ENCODE data around the gene GNL1.
A peak's percentile ranks its signal among the peaks of the same experiment; 100 is the strongest.

GNL1 gene

GRCh38 chr6:30568245-30568644 is 12.0 kb upstream of the GNL1 start:
- DNase-seq, result peak in 1 of 2 donors; percentile 10

- DNase-seq, result no peak
These were observed 9.5 kb upstream of the GNL1 start for GRCh38 chr6:30565772-30566171.

DNA sequence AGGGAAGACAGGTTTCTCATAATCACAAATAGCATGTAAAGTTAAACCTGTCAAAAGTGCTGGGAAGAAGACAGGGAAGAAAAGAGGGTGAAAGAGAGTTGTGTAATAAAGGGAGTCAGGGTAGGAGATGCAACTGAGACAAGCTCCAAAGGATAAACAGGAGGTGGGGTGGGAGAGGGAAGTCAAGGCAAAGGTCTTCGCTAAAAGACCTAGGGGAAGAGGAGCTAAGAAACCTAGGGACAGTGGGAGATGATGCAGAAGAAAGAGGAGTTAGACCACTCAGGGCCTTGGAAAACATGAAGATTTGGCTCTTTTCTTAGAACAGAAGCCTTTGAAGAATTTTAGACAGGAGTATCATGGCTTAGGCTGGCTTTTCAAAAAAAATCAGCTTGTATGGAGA is 7.8 kb upstream of the GNL1 start:
- no peak for DNase-seq

DNA sequence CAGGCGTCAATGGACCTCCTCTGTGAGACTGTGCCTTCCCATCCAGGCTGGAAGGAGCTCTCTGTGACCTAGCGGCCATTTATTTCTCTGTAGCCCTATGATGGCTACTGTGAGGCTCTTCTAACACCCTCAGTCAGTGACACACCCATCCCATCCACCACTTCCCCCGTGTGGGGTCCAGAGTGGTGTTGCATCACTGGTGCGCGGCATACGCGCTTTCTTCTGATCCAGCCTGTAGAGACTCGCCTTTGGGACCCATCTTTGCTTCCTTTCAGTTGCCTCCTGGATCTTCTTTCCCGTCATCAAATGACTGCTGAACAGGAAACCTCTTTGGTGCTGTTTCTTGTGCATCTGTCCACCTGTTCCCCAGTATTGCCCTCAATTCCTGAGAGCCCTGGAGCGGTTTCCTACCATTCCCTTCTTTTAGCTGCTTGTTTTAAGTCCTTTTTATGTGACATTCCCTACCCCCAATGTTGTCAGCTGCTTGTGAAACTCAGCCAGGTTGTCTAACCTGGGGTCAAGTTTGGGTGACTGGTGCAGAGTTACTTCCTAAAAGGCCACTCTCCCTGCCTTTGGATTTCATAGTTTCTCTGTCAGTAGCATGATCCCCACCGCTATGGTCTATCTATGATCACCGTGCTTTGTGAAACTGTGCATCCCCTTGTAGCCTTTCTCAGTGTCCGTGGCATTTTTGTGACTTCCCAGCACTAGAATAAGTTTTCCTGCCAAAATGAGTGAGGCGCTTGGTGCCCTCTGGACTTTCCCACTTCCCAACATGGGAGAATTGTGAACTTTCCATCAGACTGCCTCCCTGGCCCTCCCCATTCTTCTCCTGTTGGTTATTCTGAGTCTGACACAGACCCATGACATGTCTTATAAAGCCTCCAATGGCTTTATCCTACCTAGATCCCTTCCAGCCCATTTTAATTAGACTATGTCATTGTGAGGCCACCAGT is 6.5 kb upstream of the GNL1 start:
- DNase-seq, result no peak

DNA sequence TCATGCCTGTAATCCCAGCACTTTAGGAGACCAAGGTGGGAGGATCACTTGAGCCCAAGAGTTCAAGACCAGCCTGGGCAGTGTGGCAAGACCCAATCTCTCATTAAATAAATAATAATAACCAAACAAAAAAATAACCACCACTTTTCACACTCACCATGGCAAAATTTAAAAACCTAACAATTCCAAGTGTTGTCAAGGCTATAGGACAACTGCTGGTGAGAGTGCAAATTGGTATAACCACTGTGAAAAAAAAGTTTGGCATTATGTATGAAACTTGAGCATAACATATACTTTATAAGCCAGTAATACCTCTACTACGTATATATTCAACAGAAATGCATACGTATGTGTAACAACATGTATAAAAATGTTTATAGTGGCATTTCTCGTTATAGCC is 4.6 kb upstream of the GNL1 start:
- DNase-seq, result no peak

- no peak for DNase-seq
These were observed 1.3 kb upstream of the GNL1 start for GRCh38 chr6:30557683-30557981.

- DNase-seq, result peak; percentile 74 to 80
These were observed 805 bp upstream of the GNL1 start, which contains the start of gene PRR3 for GRCh38 chr6:30556906-30557682. Gene PRR3 (plus strand): TSS chr6:30557295. CDS start chr6:30557345, 50 bp downstream.

DNA sequence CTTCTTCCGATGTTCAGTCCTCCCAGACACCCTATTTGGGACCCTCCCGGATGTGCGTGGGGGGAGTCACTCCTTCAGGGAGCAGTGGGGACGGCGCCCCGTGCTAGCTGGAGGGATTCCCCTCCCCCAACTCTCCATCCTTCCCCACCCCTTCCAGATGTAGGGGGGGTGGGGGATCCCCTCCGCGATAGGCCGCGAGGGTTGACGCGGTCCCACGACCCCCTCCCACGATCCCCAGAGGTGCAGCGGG is 548 bp downstream of the GNL1 start:
- DNase-seq, result no peak

DNA sequence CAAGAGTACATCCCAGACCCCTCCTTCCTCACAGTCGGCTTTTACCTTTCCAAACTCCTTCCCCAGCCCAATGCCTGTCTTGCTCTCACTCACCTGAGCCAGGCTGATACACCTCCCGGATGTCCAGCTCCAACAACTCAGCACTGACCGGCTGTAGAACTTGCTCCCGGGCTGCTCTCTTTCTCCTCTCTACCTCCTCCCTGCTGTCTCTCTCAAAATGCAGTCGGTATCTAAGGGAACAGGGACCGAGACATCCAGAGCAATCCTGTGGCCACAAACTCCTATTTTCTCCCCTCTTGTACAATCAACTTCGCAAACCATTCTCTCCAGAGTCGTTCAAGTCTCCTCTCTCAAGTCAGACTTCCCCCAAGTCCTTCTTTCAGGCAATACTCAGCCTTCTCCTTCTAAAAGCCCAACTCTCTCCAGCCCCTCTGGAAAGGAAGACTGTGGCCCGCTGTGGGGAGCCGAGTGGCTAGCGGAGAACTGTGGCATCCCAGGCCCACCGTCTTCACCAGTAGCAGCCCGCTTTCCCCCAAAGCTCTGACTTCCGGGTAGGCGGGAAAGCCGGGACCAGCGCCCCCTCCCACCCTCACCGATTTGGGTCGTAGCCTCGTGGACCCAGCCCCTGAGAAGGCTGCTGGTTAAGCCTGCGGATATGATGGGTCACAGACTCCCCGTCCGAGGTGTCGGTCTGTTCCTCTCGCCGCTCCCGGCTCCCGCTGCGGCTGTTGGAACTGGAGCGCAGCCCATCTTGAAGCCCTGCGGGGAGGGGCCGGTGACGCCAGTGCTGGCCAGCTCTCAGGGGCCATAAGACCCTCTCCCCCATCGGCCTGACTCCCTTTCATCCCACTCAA is 1.1 kb downstream of the GNL1 start:
- no peak for DNase-seq

GRCh38 chr6:30554404-30554803 is 1.9 kb downstream of the GNL1 start:
- no peak for DNase-seq

GRCh38 chr6:30548375-30548774 is 7.9 kb downstream of the GNL1 start:
- DNase-seq, result no peak

GRCh38 chr6:30547454-30547853 is 8.8 kb downstream of the GNL1 start:
- no peak for DNase-seq

DNA sequence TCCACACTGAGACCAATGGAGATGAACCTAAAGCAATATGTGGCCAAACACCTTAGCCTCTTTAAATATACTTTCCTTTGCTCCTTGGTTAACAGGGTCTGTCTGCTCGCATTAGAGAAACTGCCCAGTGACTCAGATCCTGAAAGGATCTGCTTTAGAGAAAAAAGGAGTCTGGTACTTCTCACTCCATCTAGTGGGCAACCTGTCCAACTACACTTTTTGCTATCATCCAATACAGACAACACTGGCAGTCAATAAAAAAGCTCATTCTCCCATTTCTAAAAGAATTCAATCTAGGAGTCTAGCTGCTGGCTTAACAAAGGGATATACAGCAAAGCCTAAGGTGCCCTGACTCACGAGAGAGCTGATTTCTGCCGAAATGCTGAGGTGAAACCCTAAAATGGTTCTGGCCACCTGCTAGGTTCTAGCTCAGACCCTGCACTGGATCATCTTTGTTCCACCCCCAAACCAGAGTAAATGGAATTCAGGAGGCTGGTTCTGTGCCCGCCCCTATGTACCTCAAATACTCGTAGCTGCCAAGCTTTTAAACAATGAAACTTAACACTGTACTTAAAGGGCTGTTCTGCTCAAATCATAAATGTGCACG is 11.5 kb downstream of the GNL1 start:
- DNase-seq, result no peak

DNA sequence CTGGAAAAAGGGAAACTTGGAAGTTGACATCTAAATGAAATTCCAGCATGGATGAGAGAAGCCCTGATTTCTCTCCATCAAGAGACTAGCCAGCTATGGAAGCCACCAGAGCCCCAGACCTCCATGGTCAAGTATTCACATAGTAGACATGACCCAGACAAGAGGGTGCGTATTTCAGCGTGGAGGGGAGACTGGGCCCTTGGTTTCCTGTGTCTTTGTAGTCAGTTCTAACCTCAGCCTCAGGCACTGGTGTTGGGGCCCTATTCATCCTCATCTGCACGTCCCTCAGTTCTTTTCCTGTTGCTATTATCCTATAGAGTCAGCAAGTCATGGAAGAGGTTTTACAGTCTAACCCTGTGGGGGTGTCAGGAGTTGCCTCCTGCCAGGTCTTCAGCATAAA is 12.5 kb downstream of the GNL1 start:
- no peak for DNase-seq

- no peak for DNase-seq
These were observed 13.4 kb downstream of the GNL1 start for GRCh38 chr6:30542915-30543314.

DNA sequence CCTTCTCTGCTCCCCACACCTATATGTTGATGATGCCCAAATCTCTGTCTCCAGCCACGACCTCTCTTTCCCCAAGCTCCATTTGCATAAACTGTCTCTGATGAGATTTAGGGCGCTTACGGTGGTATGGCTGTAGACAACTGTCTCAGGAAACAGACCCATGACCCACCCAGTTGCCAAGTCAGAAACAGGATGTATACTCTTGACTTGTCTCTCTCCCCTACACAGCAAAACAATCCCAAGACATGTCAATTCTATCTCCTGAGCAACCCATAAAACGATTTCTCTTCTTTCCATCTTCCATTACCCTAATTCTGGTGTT is 13.9 kb downstream of the GNL1 start:
- DNase-seq, result no peak

DNA sequence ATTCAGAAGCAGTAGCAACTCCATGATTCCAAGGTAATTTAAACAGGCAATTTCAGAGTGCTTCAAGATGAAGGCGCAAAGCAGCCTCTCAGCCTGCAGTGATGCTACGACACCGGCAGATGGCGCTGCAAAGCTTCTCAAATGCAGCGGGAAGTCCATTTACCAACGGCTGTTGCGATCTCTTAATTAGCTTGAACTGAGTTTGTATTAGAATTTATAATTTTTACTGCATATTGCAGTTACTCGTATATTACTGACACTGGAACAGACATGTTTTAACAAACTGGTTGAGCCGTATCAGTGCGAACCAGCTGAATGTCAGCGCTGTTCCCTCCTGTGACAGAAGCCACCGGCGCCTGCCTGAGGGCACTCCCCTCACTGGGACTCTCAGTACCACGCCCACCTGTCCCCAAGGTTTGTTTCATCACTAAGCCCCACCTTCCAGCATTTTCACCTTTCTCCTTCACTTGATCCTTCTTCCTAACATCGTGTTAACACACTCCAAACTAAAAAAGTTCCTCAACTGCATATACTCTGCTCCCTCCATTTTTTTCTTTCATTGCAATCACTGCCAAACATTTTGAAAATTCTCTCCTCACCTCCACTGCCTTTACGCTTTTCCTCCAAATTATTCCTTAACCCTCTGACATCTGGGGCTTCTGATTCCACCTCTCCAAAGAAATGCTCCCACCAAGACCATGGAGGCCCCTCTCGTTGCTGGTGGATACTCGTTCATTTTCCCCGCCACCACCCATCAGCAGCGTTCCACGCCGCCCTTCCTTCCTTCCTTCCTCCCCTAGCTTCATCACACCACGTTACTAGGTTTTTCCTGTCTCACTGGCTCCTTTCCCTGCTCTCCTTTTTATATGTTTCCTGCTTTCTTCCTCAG is 14.5 kb downstream of the GNL1 start:
- DNase-seq, result peak; percentile 76 to 79

- DNase-seq, result no peak
These were observed 18.4 kb downstream of the GNL1 start for GRCh38 chr6:30537931-30538330.

DNA sequence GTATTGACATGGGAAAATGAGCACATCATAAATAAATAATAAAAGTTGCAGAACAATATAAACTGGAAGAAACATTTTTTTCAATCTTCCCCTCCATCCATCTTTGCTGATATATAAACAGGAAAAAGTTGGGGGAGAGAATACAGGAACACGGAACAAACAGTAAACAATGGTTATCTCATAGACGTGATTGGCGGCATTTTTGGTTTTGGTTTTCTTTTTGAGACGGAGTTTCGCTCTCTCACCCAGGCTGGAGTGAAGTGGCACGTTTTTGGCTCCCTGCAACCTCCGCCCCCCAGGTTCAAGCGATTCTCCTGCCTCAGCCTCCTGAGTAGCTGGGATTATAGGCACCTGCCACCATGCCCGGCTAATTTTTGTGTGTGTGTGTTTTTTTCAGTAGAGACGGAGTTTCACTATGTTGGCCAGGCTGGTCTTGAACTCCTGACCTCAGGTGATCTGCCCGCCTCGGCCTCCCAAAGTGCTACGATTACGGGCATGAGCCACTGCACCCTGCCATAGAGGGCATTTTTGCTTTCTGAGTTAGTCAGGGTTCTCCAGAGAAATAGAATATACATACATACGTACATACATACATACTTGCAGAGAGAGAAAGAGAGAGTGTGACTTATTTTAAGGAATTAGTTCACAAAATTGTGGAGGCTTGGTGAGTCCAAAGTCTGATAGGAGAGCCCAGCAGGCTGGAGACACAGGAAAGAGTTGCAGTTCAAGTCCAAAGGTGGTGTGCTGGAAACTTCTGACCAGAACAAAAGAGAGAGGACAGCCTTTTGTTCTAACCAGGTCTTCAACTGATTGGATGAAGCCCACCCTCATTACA is 22.6 kb downstream of the GNL1 start:
- DNase-seq, result no peak

GRCh38 chr6:30530014-30530413 is 26.3 kb downstream of the GNL1 start:
- DNase-seq, result no peak

GRCh38 chr6:30529349-30529875 is 26.9 kb downstream of the GNL1 start:
- peak in 1 of 2 donors; percentile 49 for DNase-seq

Measured in stimulated activated CD4-positive, alpha-beta T cell treated with anti-CD3 and anti-CD28 coated beads, Interleukin-2, amount 100 ng/mL, for 48 hours (primary cell).